ENCODE data around the gene HCAR2.

The HCAR2 gene

GRCh38 chr12:122651520-122652224 is 51.5 kb downstream of the HCAR2 start:
- no peak for TF ChIP-seq CTCF (IDR thresholded peaks at IDR 0.05)
- H3K27ac ChIP-seq, result peak overlapping the region; percentile 86

More at GRCh38 chr12:122651520-122652224, 51.5 kb downstream of the HCAR2 start:
- no peaks in the 10 kb centered on the region for H3K27me3 ChIP-seq (ENCODE audit: control insufficient read depth, insufficient read depth, low read length)
- H3K4me2 ChIP-seq (ENCODE audit: low read length), result no peak overlapping the region
- peak overlapping the region; percentile 33 for H3K4me3 ChIP-seq (ENCODE audit: low read depth, low read length)
- H3K36me3 ChIP-seq (ENCODE audit: control insufficient read depth, insufficient read depth, low read length), result no peaks in the 10 kb centered on the region
- no peaks in the 10 kb centered on the region for H3K79me2 ChIP-seq
- no peaks in the 10 kb centered on the region for H3K9me3 ChIP-seq (ENCODE audit: control insufficient read depth, low read length)
- no peak overlapping the region for H2AFZ ChIP-seq
- no peak overlapping the region for H3K9ac ChIP-seq
- peaks cover 3% of the 10 kb centered on the region for H3K4me1 ChIP-seq
